ENCODE measurements around the gene FRMD8.

Gene FRMD8

GRCh38 chr11:65373839-65374580, 12.4 kb upstream of the FRMD8 start:
- DNase-seq, result no peak

DNA sequence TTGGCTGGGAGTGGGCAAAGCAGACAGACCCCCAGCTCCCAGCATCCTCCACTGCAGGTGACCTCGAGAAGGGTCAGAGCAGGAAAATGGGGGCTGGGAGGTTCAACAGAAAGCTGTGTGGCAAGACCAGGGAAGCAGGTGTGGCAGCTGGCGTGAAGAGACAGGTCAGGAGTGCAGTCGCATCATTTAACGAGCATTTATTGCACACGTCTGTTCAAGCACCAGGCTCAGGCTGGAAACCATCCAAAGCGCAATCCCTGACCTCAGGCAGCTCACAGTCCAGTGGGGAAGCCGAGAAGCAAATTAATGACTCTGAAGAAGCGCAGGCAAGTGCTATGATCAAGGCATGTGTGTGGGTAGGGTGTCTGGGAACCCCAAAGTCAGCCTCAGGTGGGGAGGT, 11.4 kb upstream of the FRMD8 start:
- DNase-seq, result no peak

GRCh38 chr11:65376138-65376713, 10.2 kb upstream of the FRMD8 start:
- DNase-seq, result no peak

DNA sequence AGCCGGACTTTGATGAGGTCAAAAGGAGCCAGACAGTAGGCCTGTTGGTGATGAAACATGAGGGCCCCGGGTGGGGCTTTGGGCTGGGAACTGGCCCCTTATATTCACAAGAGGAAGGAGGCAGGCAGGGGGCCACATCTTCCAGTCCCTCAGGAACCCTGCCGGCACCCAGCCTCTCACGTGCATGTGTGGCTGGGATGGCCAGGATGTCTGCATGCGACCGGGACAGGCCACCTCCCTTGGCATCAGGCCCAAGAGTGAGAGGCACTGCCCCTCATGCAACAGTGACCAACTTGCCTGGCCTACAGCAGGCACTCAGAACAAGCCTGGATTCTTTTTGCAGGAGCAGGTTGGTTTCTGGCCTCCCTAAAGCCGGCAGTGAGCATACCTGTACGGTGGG, 9.4 kb upstream of the FRMD8 start:
- DNase-seq, result no peak

GRCh38 chr11:65377777-65378176, 8.7 kb upstream of the FRMD8 start:
- no peak for DNase-seq

DNA sequence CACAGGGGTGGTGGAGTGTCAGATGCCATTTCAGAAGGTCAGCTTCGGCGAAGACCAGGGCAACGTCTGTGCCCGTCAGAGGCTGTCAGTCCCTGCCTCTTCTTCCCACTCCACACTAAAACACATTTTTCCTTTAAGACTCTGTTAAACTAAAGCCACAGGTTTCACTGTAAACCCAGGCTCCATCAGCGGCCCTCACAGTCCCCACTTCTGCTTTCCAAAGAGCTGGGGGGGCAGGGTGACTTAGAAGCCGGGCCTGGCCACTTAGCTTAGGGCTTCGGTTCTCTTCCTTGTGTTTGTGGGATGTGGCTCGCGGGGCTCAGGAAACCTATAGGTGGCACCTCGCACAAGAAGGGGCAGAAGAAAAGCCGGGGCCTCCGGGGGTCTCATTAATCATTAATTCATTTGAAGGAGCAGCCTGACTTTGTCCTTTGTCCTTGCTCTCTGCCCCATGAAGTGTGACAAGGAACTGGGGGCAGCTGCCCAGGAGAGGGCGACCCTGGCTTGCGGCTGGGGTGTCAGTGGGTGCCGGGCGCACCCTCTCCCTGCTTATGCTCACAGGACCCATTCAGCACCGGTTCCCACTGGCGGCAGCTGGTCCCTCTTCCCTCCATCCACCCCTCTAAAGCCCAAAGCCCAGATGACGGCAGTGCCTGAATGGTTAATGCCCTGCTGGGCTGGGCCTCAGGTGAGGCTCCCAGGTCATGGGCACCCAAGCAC, 8.1 kb upstream of the FRMD8 start:
- DNase-seq, result peak in 4 of 56 donors; percentile 4 to 42 (median 22)

DNA sequence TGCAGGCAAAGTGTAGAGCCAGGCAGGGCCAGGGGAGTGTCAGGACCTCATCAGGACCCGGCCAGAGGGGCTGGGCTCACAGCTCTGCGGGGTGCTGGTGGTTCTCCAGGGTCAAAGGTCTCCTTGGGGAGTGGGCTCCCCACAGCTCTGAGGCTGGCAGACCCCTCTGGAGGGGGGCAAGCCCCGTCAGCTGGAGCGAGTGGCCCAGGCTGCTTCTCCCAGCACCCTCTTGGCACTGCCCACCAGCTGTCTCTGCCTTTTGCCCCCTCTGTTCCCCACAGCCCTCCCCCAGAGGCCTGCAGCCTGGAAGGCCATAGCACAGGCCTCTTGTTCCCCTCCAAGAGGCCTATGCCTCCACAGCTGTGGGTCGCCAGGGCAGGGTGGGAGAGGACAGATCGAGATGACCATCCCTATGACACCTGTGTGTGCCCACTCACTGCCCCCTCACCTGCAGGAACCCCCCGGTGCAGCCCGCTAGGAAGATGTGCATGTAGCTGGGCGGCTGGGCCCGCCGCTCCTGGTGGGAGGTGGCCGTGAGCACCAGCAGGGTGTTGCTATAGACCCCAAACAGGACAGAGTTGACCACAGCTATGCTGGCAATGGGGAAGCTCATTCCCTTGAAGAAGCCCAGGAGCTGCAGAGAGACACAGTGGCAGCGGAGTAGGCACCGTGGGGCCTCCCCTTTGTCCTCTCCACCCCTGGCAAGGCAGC, 7.4 kb upstream of the FRMD8 start:
- DNase-seq, result no peak

- DNase-seq, result no peak
Measured at GRCh38 chr11:65379698-65380459, 6.6 kb upstream of the FRMD8 start.

DNA sequence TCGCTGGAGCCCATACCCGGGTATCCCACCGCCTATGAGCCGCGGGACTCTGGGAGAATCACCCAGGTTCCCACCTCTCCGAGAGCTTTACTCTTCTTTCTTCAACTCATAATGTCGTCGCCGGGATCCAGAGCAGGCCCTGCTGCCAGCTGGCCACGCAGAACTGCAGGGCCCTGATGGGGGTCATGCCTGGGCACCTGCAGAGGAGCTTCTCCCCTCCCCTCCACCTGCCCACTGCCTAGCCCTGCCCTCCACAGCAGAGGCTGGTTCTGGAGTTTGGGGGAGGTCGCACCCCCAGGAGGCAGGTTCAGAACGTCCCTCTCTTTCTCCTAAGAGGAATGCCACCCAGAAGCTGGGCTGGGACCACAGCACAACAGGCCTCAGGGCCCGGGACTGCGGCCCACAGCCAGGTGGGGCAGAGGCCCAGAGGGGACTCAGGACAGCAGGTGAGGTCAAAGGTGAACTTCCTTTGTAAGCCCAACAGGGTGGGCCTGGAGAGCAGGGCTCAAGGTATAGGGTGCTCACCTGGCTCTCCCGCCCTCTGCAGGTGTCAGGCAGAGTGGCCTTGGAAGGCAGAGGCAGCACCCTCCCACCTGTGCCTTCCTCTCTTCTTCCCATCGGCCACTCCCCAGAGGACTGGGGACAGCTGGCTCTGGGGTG, 5.8 kb upstream of the FRMD8 start:
- no peak for DNase-seq

GRCh38 chr11:65381716-65382032, 4.8 kb upstream of the FRMD8 start:
- DNase-seq, result peak in 1 of 56 donors; percentile 33

GRCh38 chr11:65382033-65382803, 4.2 kb upstream of the FRMD8 start, which contains the start of gene SLC25A45:
Gene SLC25A45 (minus strand): TSS chr11:65382646. CDS start chr11:65381951, 695 bp downstream.
- DNase-seq, result peak; percentile 20 to 95 (median 81)

GRCh38 chr11:65382804-65383368, 3.6 kb upstream of the FRMD8 start:
- no peak for DNase-seq

DNA sequence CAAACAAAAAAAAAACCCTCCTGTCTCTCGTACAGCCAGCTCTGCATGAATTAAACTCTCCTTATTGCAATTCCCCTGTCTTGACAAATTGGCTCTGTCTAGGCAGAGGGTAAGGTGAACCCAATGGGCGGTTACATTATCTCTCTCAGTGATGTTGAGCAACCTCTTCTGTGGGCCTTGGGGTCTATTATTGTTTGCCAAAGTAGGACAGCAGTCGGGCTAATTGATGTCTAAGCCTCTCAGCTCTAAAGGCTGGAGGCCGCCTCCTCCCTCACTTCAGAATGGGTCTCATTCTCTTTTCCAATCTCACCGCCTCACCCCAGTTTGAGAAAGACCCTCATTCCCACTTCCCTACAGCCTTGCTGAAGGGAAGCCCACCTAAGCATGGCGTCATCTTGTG, 2.7 kb upstream of the FRMD8 start:
- DNase-seq, result no peak

- DNase-seq, result no peak
Measured at GRCh38 chr11:65384301-65384889, 2.0 kb upstream of the FRMD8 start.

DNA sequence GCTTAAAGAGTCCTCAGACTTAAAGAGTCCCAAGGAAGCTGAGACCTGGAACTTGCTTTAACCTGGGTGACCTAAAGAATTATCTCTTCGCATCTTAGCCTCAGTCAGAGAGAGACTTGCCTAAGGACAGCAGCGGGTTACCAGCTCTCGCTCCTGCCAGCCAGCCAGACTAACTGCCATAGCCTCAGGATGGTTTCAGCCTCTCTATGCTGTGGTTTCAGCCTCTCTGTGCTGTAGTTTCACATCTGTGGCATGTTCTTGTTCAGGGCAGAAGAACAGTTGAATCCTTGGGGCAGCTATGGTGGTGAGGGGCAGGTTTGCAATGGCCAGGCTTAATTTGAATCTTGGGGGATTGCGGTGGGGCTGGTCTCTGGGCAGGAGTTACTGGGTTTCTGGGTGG, 2.3 kb downstream of the FRMD8 start:
- no peak for DNase-seq

GRCh38 chr11:65389294-65389980, 3.0 kb downstream of the FRMD8 start:
- no peak for DNase-seq

DNA sequence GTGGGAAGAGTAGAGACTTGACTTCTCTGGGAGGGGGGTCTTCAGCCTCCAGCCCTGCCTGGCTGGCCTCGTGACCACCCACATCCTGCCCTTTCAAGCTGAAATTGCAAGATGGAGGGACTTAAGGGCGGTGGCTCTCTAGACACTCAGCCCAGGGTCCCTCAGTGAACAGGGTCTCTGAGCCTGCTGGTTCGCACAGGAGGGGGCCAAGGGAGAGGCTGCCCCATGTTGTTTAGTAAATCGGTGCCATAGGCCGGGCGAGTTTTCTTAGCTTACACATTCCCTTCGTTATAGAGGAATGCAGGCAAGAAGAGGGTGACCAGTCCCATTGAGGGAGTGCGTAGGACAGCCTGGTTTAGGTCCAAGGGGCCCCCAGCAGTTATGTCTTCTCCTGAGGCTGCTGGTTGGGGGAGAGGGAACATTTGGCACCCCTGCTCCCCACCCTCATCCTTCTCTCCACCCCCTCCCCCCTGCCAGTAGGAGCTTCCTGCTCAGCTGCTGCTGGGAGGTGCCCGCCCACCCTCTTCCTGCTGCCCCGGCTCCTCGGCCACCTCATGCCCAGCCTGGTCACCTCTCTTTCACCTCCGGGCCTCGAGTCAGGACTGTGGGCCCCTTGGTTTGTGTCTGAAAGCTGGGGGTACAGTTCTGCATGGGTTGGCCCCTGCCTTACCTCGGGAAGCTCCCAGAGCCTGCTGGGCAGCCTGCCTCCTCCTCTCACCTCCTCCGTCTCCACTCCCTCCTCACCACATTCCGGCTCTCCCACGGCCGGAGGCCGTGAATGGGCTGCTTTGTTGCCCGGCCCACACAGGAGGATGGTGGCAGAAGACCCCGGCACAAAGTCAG, 3.9 kb downstream of the FRMD8 start:
- DNase-seq, result peak in 1 of 56 donors; percentile 20

DNA sequence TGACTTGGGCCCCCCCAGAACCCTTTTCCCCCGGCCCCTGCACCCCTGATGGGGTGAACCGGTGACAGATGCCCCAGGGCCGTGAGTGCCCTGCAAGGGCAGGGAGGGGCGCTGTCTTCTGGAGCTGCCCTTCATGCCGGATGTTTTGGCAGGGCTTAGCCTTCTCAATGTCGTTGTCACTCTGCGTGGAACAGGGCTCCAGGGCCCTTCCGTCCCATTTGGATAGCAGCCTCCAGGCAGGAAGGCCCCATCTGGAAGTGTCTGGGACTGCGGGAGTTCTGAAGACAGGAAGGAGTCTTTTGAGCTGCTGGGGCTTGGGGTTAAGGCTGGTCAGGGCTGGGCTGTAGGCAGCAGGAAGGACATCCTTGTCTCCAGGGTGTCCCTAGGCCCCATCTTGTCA, 4.6 kb downstream of the FRMD8 start:
- DNase-seq, result no peak

All from amygdala (tissue), 56 donors.